Smooth muscle cell (in vitro differentiated cells): ENCODE results near the gene KLHL40. TPM values are rescaled to one million over a fixed set of nuclear protein-coding genes. Genes with fewer than 3 reads are reported as not detected.

Experiments
- DNase-seq: peaks from one replicate; lab custom pipeline; 2025; ENCODE audit not compliant: unreplicated experiment; lab: John Stamatoyannopoulos, UW
- H2AFZ ChIP-seq: fragments of 200-600 bp; sonication (generic); 2 replicates; pipeline ENCODE4 v1.6.0; 2016; ENCODE audit warnings: antibody characterized with exemption, low read depth, mild to moderate bottlenecking
- H3F3A ChIP-seq: fragments of 200-600 bp; sonication (generic); 2 replicates; pipeline ENCODE4 v1.6.0; 2017; ENCODE audit warnings: antibody characterized with exemption, low read depth
- H3K27ac ChIP-seq: fragments of 200-600 bp; sonication (generic); 2 replicates; pipeline ENCODE4 v1.5.1; 2016; ENCODE audit warnings: low read depth, mild to moderate bottlenecking
- H3K27me3 ChIP-seq: fragments of 200-600 bp; sonication (generic); 2 replicates; pipeline ENCODE4 v1.6.1; 2016; ENCODE audit warnings: low read depth, mild to moderate bottlenecking
- H3K36me3 ChIP-seq: fragments of 200-600 bp; sonication (generic); 2 replicates; pipeline ENCODE4 v1.5.1; 2016; ENCODE audit warnings: low read depth
- H3K4me1 ChIP-seq: fragments of 200-600 bp; sonication (generic); 2 replicates; pipeline ENCODE4 v1.5.1; 2016; ENCODE audit warnings: low read depth
- H3K4me2 ChIP-seq: fragments of 200-600 bp; sonication (generic); 2 replicates; pipeline ENCODE4 v1.6.0; 2016; ENCODE audit warnings: mild to moderate bottlenecking
- H3K4me3 ChIP-seq: fragments of 200-600 bp; sonication (generic); 2 replicates; pipeline ENCODE4 v1.5.1; 2016; ENCODE audit warnings: mild to moderate bottlenecking
- H3K79me2 ChIP-seq: fragments of 200-600 bp; sonication (generic); 2 replicates; pipeline ENCODE4 v1.6.0; 2016; ENCODE audit warnings: low read depth, mild to moderate bottlenecking
- H3K9ac ChIP-seq: fragments of 200-600 bp; sonication (generic); 2 replicates; pipeline ENCODE4 v1.6.0; 2016; ENCODE audit warnings: low read depth
- H3K9me3 ChIP-seq: fragments of 200-600 bp; sonication (generic); replicated peaks from 2 replicates; pipeline ENCODE4 v1.5.1; 2016; ENCODE audit warnings: low read depth
- H4K20me1 ChIP-seq: fragments of 200-600 bp; sonication (generic); 2 replicates; pipeline ENCODE4 v1.6.0; 2016; ENCODE audit warnings: low read depth
- CTCF ChIP-seq: fragments of 200-600 bp; sonication (generic); IDR thresholded peaks from 2 replicates; pipeline ENCODE4 v1.5.1; 2017; ENCODE audit warnings: borderline replicate concordance, mild to moderate bottlenecking, antibody characterized with exemption; ENCODE audit not compliant: insufficient read depth, poor library complexity, severe bottlenecking
- WGBS: methylation state at CpG from one replicate; pipeline ENCODE4 v1.1.7; 2016; ENCODE audit warnings: low lambda C conversion rate; 5-methylcytosine and 5-hydroxymethylcytosine counted together
- polyA plus RNA-seq: library from polyadenylated mRNA; unstranded; fragments of >200 nt; fragmentation: Nextera tagmentation; extraction: Ambion mirVana; gene quantifications from 2 replicates; pipeline ENCODE4 v1.2.1, GENCODE V29; 2016
- total RNA-seq: library from RNA; depleted of rRNA; stranded (reverse); fragments of >200 nt; gene quantifications from 2 replicates; pipeline ENCODE4 v1.2.3, GENCODE V29; 2014

KLHL40 gene
- total and polyA plus RNA-seq, 2 experiments from 2014 or later: not detected

DNA sequence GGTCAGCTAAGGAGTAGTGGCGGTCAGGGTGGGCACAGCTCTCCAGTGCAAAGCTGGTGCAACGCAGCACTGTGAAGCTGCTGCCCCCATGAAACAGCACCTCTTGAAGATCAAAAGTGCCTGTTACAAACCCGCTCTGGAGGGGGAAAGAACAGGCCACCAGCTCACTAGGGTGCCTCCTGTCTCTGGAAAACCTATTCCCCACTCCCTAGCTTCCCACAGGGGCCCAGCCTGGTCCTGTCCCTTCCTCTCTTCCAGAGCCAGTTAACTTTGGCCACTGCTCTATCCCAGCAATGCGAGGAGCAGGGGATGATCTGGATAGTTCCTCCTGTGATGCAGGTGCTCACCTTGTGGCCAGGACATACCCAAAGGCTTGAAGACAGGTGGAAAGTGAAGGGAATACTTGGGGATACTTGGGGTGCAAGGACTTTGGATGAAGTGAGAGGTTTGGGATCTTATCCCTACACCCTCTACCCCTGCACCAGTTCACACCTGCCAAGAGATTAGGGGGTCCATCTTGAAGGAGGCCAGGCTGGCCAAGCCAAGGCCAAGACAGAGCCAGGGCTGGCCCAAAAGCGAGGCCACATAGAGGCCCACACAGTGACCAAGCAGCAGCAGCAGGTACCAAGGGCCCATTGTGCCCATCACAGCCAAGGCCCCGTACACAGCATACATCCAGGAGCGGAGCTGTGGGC lies 13.0 kb downstream of the KLHL40 start:
- TF ChIP-seq CTCF: no peak
- H3K27ac ChIP-seq: no peak overlapping the region
- H3K9ac ChIP-seq: no peak overlapping the region
- DNase-seq: no peak
- no peaks in the 10 kb centered on the region for H3K4me1 ChIP-seq
- peaks cover 14% of the 10 kb centered on the region for H3K27me3 ChIP-seq
- H3K9me3 ChIP-seq: no peaks in the 10 kb centered on the region
- H4K20me1 ChIP-seq: no peaks in the 10 kb centered on the region
- H3K36me3 ChIP-seq: no peaks in the 10 kb centered on the region
- no peaks in the 10 kb centered on the region for H3K79me2 ChIP-seq
- H3K4me2 ChIP-seq: no peak overlapping the region
- no peak overlapping the region for H3K4me3 ChIP-seq
- no peak overlapping the region for H2AFZ ChIP-seq
- WGBS: 90% methylated on average over 7 of the region's 7 CpGs
- no peaks in the 10 kb centered on the region for H3F3A ChIP-seq

- H3K4me1 ChIP-seq: no peaks in the 10 kb centered on the region
- no peak overlapping the region for H3K9ac ChIP-seq
- no peak overlapping the region for H3K4me2 ChIP-seq
Measured at GRCh38 chr3:42698911-42699230, 13.5 kb downstream of the KLHL40 start.

GRCh38 chr3:42699511-42699971 lies 14.2 kb downstream of the KLHL40 start:
- Histone ChIP-seq H3K4me3 (no peak overlapping the region), H3K79me2 (no peaks in the 10 kb centered on the region), H3K27ac (no peak overlapping the region), H3K4me2 (no peak overlapping the region), H3K9me3 (no peaks in the 10 kb centered on the region), H3K9ac (no peak overlapping the region), H3K36me3 (no peaks in the 10 kb centered on the region), H3F3A (no peaks in the 10 kb centered on the region), H2AFZ (no peak overlapping the region), H3K4me1 (no peaks in the 10 kb centered on the region), H4K20me1 (no peaks in the 10 kb centered on the region), H3K27me3 (peaks cover 14% of the 10 kb centered on the region)
- 87% methylated on average over 10 of the region's 10 CpGs for WGBS
- no peak for DNase-seq
- no peak for TF ChIP-seq CTCF

More at GRCh38 chr3:42698911-42699230, 13.5 kb downstream of the KLHL40 start:
- Histone ChIP-seq H4K20me1 (no peaks in the 10 kb centered on the region), H3K27ac (no peak overlapping the region), H3K9me3 (no peaks in the 10 kb centered on the region), H3K36me3 (no peaks in the 10 kb centered on the region), H3K4me3 (no peak overlapping the region), H3K79me2 (no peaks in the 10 kb centered on the region), H2AFZ (no peak overlapping the region), H3F3A (no peaks in the 10 kb centered on the region), H3K27me3 (peaks cover 14% of the 10 kb centered on the region)
- no peak for DNase-seq
- 83% methylated on average over 9 of the region's 9 CpGs for WGBS
- TF ChIP-seq CTCF: no peak
